ENCODE data around the gene C11orf97.
"Not testable (repeated sequence)": the region's sequence is repeated elsewhere in the genome, so short reads cannot be mapped to it uniquely, and the experiment has no call there.

The C11orf97 gene

DNA sequence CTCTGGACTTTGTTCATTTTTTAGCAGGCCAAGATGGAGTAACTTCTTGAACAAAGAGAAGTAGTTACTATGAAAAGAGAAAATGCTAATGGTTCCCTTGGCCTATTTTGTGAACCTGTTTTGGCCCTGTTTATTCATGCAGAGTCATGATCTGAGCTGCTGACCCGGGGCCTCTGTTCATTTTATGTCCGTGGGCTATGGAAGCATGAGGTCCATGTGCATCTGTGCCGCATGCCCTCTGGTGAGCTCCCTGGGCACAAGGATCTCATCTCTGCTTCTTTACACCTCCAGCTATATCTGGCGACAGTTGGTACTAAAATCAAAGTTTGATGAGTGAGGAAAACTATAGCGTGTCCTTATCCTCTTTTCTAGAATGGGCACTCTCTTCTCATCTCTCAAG, 55.9 kb downstream of the C11orf97 start:
- no peaks in the 10 kb centered on the region for H3K4me1 ChIP-seq (ENCODE audit: control insufficient read depth, insufficient read depth, low read length, poor library complexity, severe bottlenecking)
- no peak overlapping the region for H3K4me3 ChIP-seq (ENCODE audit: insufficient read depth, low read depth, low read length, poor library complexity, severe bottlenecking)
- no peaks in the 10 kb centered on the region for H3K27me3 ChIP-seq (replicated peaks; ENCODE audit: control insufficient read depth, insufficient read depth, low read length, poor library complexity, severe bottlenecking)
- H3K27ac ChIP-seq (ENCODE audit: insufficient read depth, low read length, poor library complexity, severe bottlenecking): no peak overlapping the region
- DNase-seq: no peak
- H3K36me3 ChIP-seq (ENCODE audit: control insufficient read depth, insufficient read depth, low read length): no peaks in the 10 kb centered on the region
- H3K9me3 ChIP-seq (ENCODE audit: control insufficient read depth, low read length): no peaks in the 10 kb centered on the region

- no peaks in the 10 kb centered on the region for H3K4me1 ChIP-seq (ENCODE audit: control insufficient read depth, insufficient read depth, low read length, poor library complexity, severe bottlenecking)
- H3K36me3 ChIP-seq (ENCODE audit: control insufficient read depth, insufficient read depth, low read length): no peaks in the 10 kb centered on the region
- no peak overlapping the region for H3K27ac ChIP-seq (ENCODE audit: insufficient read depth, low read length, poor library complexity, severe bottlenecking)
- H3K27me3 ChIP-seq (replicated peaks; ENCODE audit: control insufficient read depth, insufficient read depth, low read length, poor library complexity, severe bottlenecking): no peaks in the 10 kb centered on the region
- DNase-seq: no peak
- H3K9me3 ChIP-seq (ENCODE audit: control insufficient read depth, low read length): no peaks in the 10 kb centered on the region
- no peak overlapping the region for H3K4me3 ChIP-seq (ENCODE audit: insufficient read depth, low read depth, low read length, poor library complexity, severe bottlenecking)
Observed at GRCh38 chr11:94568717-94569116, 56.5 kb downstream of the C11orf97 start.

DNA sequence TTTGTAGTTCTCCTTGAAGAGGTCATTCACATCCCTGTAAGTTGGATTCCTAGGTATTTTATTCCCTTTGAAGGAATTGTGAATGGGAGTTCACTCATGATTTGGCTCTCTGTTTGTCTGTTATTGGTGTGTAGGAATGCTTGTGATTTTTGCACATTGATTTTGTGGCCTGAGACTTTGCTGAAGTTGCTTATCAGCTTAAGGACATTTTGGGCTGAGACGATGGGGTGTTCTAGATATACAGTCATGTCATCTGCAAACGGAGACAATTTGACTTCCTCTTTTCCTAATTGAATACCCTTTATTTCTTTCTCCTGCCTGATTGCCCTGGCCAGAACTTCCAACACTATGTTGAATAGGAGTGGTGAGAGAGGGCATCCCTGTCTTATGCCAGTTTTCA, 60.7 kb downstream of the C11orf97 start:
- H3K36me3 ChIP-seq (ENCODE audit: control insufficient read depth, insufficient read depth, low read length); H3K9me3 ChIP-seq (ENCODE audit: control insufficient read depth, low read length); H3K4me1 ChIP-seq (ENCODE audit: control insufficient read depth, insufficient read depth, low read length, poor library complexity, severe bottlenecking); H3K27ac ChIP-seq (ENCODE audit: insufficient read depth, low read length, poor library complexity, severe bottlenecking); DNase-seq; H3K27me3 ChIP-seq (replicated peaks; ENCODE audit: control insufficient read depth, insufficient read depth, low read length, poor library complexity, severe bottlenecking); H3K4me3 ChIP-seq (ENCODE audit: insufficient read depth, low read depth, low read length, poor library complexity, severe bottlenecking): not testable (repeated sequence)

DNA sequence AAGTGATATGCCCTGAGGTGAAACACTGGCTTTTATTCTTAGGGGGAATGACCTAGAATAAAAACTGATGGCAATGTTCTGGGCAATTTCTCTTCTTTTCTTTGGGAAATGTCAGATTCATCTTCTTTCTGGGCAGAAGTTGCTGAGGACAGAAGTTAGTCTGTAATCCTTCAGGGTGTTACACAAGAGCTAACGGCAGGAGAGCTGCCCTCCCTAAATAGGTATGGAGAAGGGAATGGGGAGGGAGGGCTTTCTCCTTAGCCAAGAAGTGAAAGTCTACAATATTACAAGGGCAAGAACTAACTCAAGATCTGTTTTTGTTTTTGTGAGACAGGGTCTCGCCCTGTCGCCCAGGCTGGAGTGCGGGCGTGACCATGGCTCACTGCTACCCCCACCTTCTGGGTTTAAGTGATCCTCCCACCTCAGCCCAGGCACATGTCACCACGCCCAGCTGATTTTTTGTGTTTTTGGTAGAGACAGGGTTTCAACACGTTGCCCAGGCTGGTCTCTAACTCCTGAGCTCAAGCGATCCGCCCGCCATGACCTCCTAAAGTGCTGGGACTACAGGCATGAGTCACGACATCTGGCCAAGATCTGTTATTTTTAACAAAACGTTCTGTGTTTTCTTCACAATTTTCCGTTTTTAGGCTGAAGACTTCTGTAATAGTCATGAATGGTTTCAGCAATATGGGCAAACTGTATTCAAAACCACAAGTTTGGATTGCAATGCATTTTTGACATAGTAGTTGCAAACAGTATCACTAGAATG, 62.1 kb downstream of the C11orf97 start:
- no peak overlapping the region for H3K4me3 ChIP-seq (ENCODE audit: insufficient read depth, low read depth, low read length, poor library complexity, severe bottlenecking)

GRCh38 chr11:94576306-94576705, 64.0 kb downstream of the C11orf97 start:
- Histone ChIP-seq H3K4me3 (ENCODE audit: insufficient read depth, low read depth, low read length, poor library complexity, severe bottlenecking) (no peak overlapping the region), H3K4me1 (ENCODE audit: control insufficient read depth, insufficient read depth, low read length, poor library complexity, severe bottlenecking) (no peaks in the 10 kb centered on the region), H3K9me3 (ENCODE audit: control insufficient read depth, low read length) (no peaks in the 10 kb centered on the region), H3K27me3 (replicated peaks; ENCODE audit: control insufficient read depth, insufficient read depth, low read length, poor library complexity, severe bottlenecking) (no peaks in the 10 kb centered on the region), H3K27ac (ENCODE audit: insufficient read depth, low read length, poor library complexity, severe bottlenecking) (no peak overlapping the region), H3K36me3 (ENCODE audit: control insufficient read depth, insufficient read depth, low read length) (no peaks in the 10 kb centered on the region)
- no peak for DNase-seq

More for the DNA sequence above, 62.1 kb downstream of the C11orf97 start:
- Histone ChIP-seq H3K36me3 (ENCODE audit: control insufficient read depth, insufficient read depth, low read length) (no peaks in the 10 kb centered on the region), H3K4me1 (ENCODE audit: control insufficient read depth, insufficient read depth, low read length, poor library complexity, severe bottlenecking) (no peaks in the 10 kb centered on the region), H3K27ac (ENCODE audit: insufficient read depth, low read length, poor library complexity, severe bottlenecking) (no peak overlapping the region), H3K27me3 (replicated peaks; ENCODE audit: control insufficient read depth, insufficient read depth, low read length, poor library complexity, severe bottlenecking) (no peaks in the 10 kb centered on the region), H3K9me3 (ENCODE audit: control insufficient read depth, low read length) (no peaks in the 10 kb centered on the region)
- DNase-seq: no peak

DNA sequence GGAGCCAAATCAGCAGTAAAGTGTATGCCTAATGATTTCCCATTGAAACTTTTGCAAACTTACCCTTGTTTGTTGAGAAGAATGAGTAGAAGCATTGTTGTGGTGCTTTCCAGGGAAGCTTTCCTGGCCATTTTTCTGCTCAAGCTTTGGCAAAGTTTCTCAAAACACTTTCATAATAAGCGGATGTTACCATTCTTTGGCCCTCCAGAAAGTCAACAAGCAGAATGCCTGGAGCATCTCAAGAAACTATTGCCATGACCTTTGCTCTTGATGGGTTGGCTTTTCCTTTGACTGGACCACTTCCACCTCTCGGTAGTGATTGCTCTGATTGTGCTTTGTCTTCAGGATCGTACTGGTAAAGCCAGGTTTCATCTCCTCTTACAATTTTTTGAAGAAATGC, 65.6 kb downstream of the C11orf97 start:
- H3K4me3 ChIP-seq (ENCODE audit: insufficient read depth, low read depth, low read length, poor library complexity, severe bottlenecking): no peak overlapping the region
- H3K9me3 ChIP-seq (ENCODE audit: control insufficient read depth, low read length): no peaks in the 10 kb centered on the region
- no peaks in the 10 kb centered on the region for H3K27me3 ChIP-seq (replicated peaks; ENCODE audit: control insufficient read depth, insufficient read depth, low read length, poor library complexity, severe bottlenecking)
- no peak for DNase-seq
- H3K36me3 ChIP-seq (ENCODE audit: control insufficient read depth, insufficient read depth, low read length): no peaks in the 10 kb centered on the region
- no peak overlapping the region for H3K27ac ChIP-seq (ENCODE audit: insufficient read depth, low read length, poor library complexity, severe bottlenecking)
- H3K4me1 ChIP-seq (ENCODE audit: control insufficient read depth, insufficient read depth, low read length, poor library complexity, severe bottlenecking): no peaks in the 10 kb centered on the region
